HCT116 (cell line): ENCODE results near the gene NKPD1. TPM values are rescaled to one million over a fixed set of nuclear protein-coding genes. Genes with fewer than 3 reads are reported as not detected.
A peak's percentile ranks its signal among the peaks of the same experiment; 100 is the strongest.

Source experiments
- ATAC-seq: fragments of 200-7000 bp; cut with Tn5 transposase; 2 replicates; pipeline ENCODE4 v1.9.1; 2020; ENCODE audit warnings: mild to moderate bottlenecking, moderate library complexity
- BruUV-seq: library from RNA; stranded (reverse); fragments of 400-500 nt; replicated peaks from 2 replicates; lab custom pipeline; 2021; lab: Mats Ljungman, UMichigan
- CTCF ChIA-PET: fragments of 300-600 bp; sonication (Branson Sonifier 250); formaldehyde crosslinking; loops from one replicate; lab custom pipeline; 2021; ENCODE audit warnings: antibody characterized with exemption; lab: Charles Lee
- POLR2A ChIA-PET: fragments of 300-600, 350-600 bp; sonication (Branson Sonifier 250); formaldehyde crosslinking; loops from one replicate; lab custom pipeline; 2021; ENCODE audit warnings: antibody characterized with exemption; lab: Charles Lee
- RAD21 ChIA-PET, 2 experiments: fragments of 300-600 bp; sonication (Branson Sonifier 250); formaldehyde crosslinking; loops; one replicate each; lab custom pipeline; 2023; ENCODE audit warnings: low total read pairs in 2 of 2; ENCODE audit not compliant: uncharacterized antibody in 2 of 2, unreplicated experiment in 2 of 2, low non-redundant PET in 1 of 2; lab: Charles Lee
- DNase-seq: peaks from one replicate; pipeline ENCODE4 v3.0.0-alpha.2; 2010; ENCODE audit warnings: low read depth, low spot score
- H2AFZ ChIP-seq: fragments of 200-600 bp; shearing (Covaris generic), sonication (generic); 2 replicates; pipeline ENCODE4 v1.6.1; 2017; ENCODE audit warnings: low read depth, mixed run types, mixed read lengths, antibody characterized with exemption, low read length; ENCODE audit not compliant: poor library complexity, severe bottlenecking
- H3K27ac ChIP-seq: 2 replicates; pipeline ENCODE4 v1.5.1; 2012; ENCODE audit warnings: low read depth, low read length
- H3K27me3 ChIP-seq: fragments of 200-600 bp; sonication (generic); 2 replicates; pipeline ENCODE4 v1.6.1; 2016; ENCODE audit warnings: mixed run types, low read length, mixed read lengths; ENCODE audit not compliant: insufficient read depth
- H3K36me3 ChIP-seq, 2 experiments: fragments of 200-500 bp in 1 of 2; fragments of 200-600 bp in 1 of 2; sonication (Bioruptor generic) in 1 of 2; sonication (generic) in 1 of 2; 2 replicates each; pipeline versions ENCODE4 v1.5.1 to v1.6.1; 2014 to 2016; ENCODE audit warnings: low read length in 2 of 2, inconsistent platforms in 1 of 2, mixed read lengths in 1 of 2, mixed run types in 1 of 2; ENCODE audit not compliant: insufficient read depth in 2 of 2, control insufficient read depth in 1 of 2
- H3K4me1 ChIP-seq, 2 experiments: fragments of 200-600 bp in 1 of 2; sonication (generic) in 1 of 2; 2 replicates each; pipeline versions ENCODE4 v1.5.1 to v1.6.1; 2012 to 2017; ENCODE audit warnings: low read length in 2 of 2, inconsistent platforms in 1 of 2, mild to moderate bottlenecking in 1 of 2, mixed read lengths in 1 of 2, mixed run types in 1 of 2, moderate library complexity in 1 of 2; ENCODE audit not compliant: insufficient read depth in 2 of 2, control insufficient read depth in 1 of 2
- H3K4me2 ChIP-seq: fragments of 200-600 bp; sonication (generic); 2 replicates; pipeline ENCODE4 v1.6.1; 2017; ENCODE audit warnings: mixed run types, low read length, mixed read lengths
- H3K4me3 ChIP-seq, 2 experiments: fragments of 200-600 bp in 1 of 2; sonication (generic) in 1 of 2; replicated peaks in 1 of 2; 2 replicates each; pipeline ENCODE4 v1.5.1; 2011 to 2016; ENCODE audit warnings: low read length in 2 of 2, control low read depth in 1 of 2, low read depth in 1 of 2, mild to moderate bottlenecking in 1 of 2, mixed read lengths in 1 of 2, mixed run types in 1 of 2
- H3K79me2 ChIP-seq: fragments of 200-600 bp; sonication (generic); 2 replicates; pipeline ENCODE4 v1.6.1; 2017; ENCODE audit warnings: mild to moderate bottlenecking, mixed run types, low read length, moderate library complexity, mixed read lengths; ENCODE audit not compliant: insufficient read depth
- H3K9ac ChIP-seq: fragments of 200-600 bp; sonication (generic); 2 replicates; pipeline ENCODE4 v1.6.1; 2016; ENCODE audit warnings: low read length, mixed read lengths
- H3K9me2 ChIP-seq: fragments of 200-600 bp; sonication (generic), shearing (Covaris generic); 2 replicates; pipeline ENCODE4 v1.6.1; 2017; ENCODE audit warnings: mixed run types, mild to moderate bottlenecking, moderate library complexity; ENCODE audit not compliant: insufficient read depth
- H3K9me3 ChIP-seq, 2 experiments: fragments of 200-500 bp in 1 of 2; fragments of 200-600 bp in 1 of 2; sonication (Bioruptor generic) in 1 of 2; sonication (generic) in 1 of 2; 2 replicates each; pipeline ENCODE4 v1.6.1; 2014 to 2017; ENCODE audit warnings: low read length in 2 of 2, mixed read lengths in 2 of 2, inconsistent platforms in 1 of 2, low read depth in 1 of 2, mild to moderate bottlenecking in 1 of 2, mixed run types in 1 of 2, moderate library complexity in 1 of 2; ENCODE audit not compliant: control insufficient read depth in 1 of 2, insufficient read depth in 1 of 2
- H4K20me1 ChIP-seq: fragments of 200-600 bp; sonication (generic), shearing (Covaris generic); 2 replicates; pipeline ENCODE4 v1.6.1; 2017; ENCODE audit warnings: mixed run types, mild to moderate bottlenecking, moderate library complexity; ENCODE audit not compliant: insufficient read depth
- JUND ChIP-seq: IDR thresholded peaks from 2 replicates; pipeline ENCODE4 v1.6.1; 2012
- POLR2A ChIP-seq: IDR thresholded peaks from 2 replicates; pipeline ENCODE4 v1.7.0; 2011; ENCODE audit warnings: borderline replicate concordance; ENCODE audit not compliant: insufficient read depth, insufficient read length; ENCODE audit errors: extremely low read depth
- POLR2AphosphoS5 ChIP-seq: IDR thresholded peaks from 2 replicates; pipeline ENCODE4 v1.6.1; 2011; ENCODE audit warnings: mild to moderate bottlenecking, low read depth, low read length, moderate library complexity
- RAD21 ChIP-seq: IDR thresholded peaks from 2 replicates; pipeline ENCODE4 v1.6.1; 2012; ENCODE audit warnings: low read depth, mild to moderate bottlenecking
- SP1 ChIP-seq: IDR thresholded peaks from 2 replicates; pipeline ENCODE4 v1.6.1; 2012; ENCODE audit warnings: low read depth
- ZFX ChIP-seq: fragments of 450-650 bp; IDR thresholded peaks from 2 replicates; pipeline ENCODE4 v1.6.1; 2017
- intact Hi-C: fragments of 100-400 bp; cut with micrococcal nuclease; formaldehyde crosslinking; loops from 2 replicates; pipeline ENCODE4 v1.10.0; 2022
- total RNA-seq: library from RNA; stranded (reverse); gene quantifications from one replicate; pipeline ENCODE4 v1.2.1, GENCODE V29; 2021; ENCODE audit not compliant: unreplicated experiment
- TF ChIP-seq, protein P1 (sequence below), 3 experiments: fragments of 200-600 bp in 1 of 3; sonication (generic) in 1 of 3; IDR thresholded peaks in 2 of 3; conservative IDR thresholded peaks in 1 of 3; 2 replicates each; pipeline ENCODE4 v1.5.1; 2012 to 2017; ENCODE audit warnings: low read depth in 2 of 3, low read length in 2 of 3, antibody characterized with exemption in 1 of 3, borderline replicate concordance in 1 of 3, control low read depth in 1 of 3, mild to moderate bottlenecking in 1 of 3, mixed read lengths in 1 of 3, mixed run types in 1 of 3, moderate library complexity in 1 of 3; ENCODE audit not compliant: insufficient read depth in 1 of 3

NKPD1 gene
- total RNA-seq, 1 experiment from 2014 or later: 0.64 TPM

DNA sequence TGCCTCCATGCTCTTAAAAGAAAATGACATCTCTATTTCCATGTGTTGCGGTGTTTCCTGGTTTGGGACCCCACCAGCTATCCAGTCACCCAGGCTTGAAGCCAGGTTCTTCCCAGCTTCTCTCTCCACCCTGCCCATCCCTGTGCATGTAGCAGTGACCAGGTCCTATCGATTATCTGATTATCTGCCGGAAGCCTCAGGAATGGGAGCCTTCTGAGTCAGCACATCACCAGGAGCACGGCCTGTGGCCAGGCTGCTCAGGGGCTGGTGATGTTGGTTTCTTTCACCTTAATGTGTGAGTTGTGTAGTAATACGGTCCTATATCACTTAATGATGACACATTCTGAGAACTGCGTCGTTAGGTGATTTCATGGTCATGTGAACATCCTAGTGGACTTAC is 34.1 kb downstream of the NKPD1 start:
- ATAC-seq: no peak
- CTCF ChIA-PET: interaction anchor here (2.3 kb wide), 1 partner anchor 34 kb away, joined by 9 read pairs; the partner anchor contains the start of gene PPP1R37
- no peak overlapping the region for H3K4me2 ChIP-seq

DNA sequence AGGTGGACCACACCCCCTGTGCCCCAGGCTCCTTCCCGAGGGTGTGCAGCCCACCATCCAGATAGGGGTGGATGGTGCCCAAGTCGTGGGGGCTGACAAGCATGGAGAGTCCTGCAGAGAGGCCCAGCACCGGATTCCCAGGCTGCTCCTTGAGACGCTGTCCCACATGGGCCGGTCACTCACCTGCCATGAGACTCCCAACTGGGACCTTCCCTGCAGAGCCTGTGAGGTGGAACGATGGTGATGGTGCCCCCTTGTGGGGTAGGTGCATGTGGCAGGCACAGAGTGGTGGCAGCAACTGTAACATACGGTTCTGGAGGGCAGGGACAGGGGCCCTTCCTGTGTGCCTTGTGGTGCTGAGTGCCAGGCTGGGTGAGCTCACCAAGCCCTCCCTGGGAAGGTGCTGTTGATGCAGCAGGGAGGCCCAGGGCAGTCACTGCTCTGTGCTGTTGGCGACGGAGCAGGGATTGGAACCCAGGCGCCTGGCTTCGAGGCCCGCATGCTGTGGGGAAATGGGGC is 34.7 kb downstream of the NKPD1 start:
- CTCF ChIA-PET: interaction anchor here (1.0 to 2.3 kb wide), 4 partner anchors 15 to 109 kb away, joined by 4 to 9 read pairs (median 4); partner anchors contain the start of gene PPP1R37
- BruUV-seq: no TSS peak
- no peaks in the 10 kb centered on the region for H3K36me3 ChIP-seq
- H3K27me3 ChIP-seq: no peaks in the 10 kb centered on the region
- H4K20me1 ChIP-seq: no peaks in the 10 kb centered on the region
- TF ChIP-seq POLR2A: no peak
- TF ChIP-seq SP1: no peak
- TF ChIP-seq RAD21: peak; percentile 65; the same call in 1 of the 2 replicates
- TF ChIP-seq, protein P1, sequence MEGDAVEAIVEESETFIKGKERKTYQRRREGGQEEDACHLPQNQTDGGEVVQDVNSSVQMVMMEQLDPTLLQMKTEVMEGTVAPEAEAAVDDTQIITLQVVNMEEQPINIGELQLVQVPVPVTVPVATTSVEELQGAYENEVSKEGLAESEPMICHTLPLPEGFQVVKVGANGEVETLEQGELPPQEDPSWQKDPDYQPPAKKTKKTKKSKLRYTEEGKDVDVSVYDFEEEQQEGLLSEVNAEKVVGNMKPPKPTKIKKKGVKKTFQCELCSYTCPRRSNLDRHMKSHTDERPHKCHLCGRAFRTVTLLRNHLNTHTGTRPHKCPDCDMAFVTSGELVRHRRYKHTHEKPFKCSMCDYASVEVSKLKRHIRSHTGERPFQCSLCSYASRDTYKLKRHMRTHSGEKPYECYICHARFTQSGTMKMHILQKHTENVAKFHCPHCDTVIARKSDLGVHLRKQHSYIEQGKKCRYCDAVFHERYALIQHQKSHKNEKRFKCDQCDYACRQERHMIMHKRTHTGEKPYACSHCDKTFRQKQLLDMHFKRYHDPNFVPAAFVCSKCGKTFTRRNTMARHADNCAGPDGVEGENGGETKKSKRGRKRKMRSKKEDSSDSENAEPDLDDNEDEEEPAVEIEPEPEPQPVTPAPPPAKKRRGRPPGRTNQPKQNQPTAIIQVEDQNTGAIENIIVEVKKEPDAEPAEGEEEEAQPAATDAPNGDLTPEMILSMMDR (IDR thresholded peaks at IDR 0.05 in 2 of 3, conservative IDR thresholded peaks at IDR 0.05 in 1 of 3; ENCODE audit: borderline replicate concordance in 1 of 3, insufficient read depth in 1 of 3, low read depth in 2 of 3, low read length in 2 of 3): peak; percentile 67 to 93 (median 78)
- TF ChIP-seq, all 23 proteins: peak for 2
- DNase-seq (peak; percentile 24), ATAC-seq (peak; percentile 95)
- Histone ChIP-seq H2AFZ (no peak overlapping the region), H3K4me1 (peaks cover 8 to 19% of the 10 kb centered on the region in 2 experiments), H3K9ac (no peak overlapping the region), H3K79me2 (peaks cover 60% of the 10 kb centered on the region), H3K9me2 (no peaks in the 10 kb centered on the region), H3K4me2 (no peak overlapping the region), H3K27ac (no peak overlapping the region; the same call in 1 of the 2 replicates), H3K4me3 (no peak overlapping the region), H3K9me3 (no peaks in the 10 kb centered on the region)
- intact Hi-C loops: loop anchor here (2.0 kb wide), 1 partner anchor 109 kb away; no protein-coding TSS in a partner anchor
- POLR2A ChIA-PET: interaction anchor here (0.6 kb wide), 1 partner anchor 596 kb away, joined by 3 read pairs; no protein-coding TSS in a partner anchor
- RAD21 ChIA-PET: no interaction called here

More for the DNA sequence above, 34.1 kb downstream of the NKPD1 start:
- H3K36me3 ChIP-seq: no peaks in the 10 kb centered on the region
- no TSS peak for BruUV-seq
- no peak overlapping the region for H2AFZ ChIP-seq
- no peaks in the 10 kb centered on the region for H3K27me3 ChIP-seq
- ChIA-PET POLR2A (no interaction called here), RAD21 (no interaction called here)
- no peak for DNase-seq
- no peaks in the 10 kb centered on the region for H3K9me3 ChIP-seq
- H3K4me1 ChIP-seq: peaks cover 12 to 23% of the 10 kb centered on the region in 2 experiments; a peak in 3 of 4 replicates
- no peaks in the 10 kb centered on the region for H3K9me2 ChIP-seq
- TF ChIP-seq ZFX (no peak), JUND (no peak), POLR2AphosphoS5 (no peak)
- H3K4me3 ChIP-seq: no peak overlapping the region
- no peak overlapping the region for H3K9ac ChIP-seq
- intact Hi-C loops: loop anchor here (2.0 kb wide), 1 partner anchor 110 kb away; no protein-coding TSS in a partner anchor
- peaks cover 60% of the 10 kb centered on the region for H3K79me2 ChIP-seq
- no peak overlapping the region for H3K27ac ChIP-seq
- no peaks in the 10 kb centered on the region for H4K20me1 ChIP-seq
